Activated CD8-positive, alpha-beta memory T cell treated with anti-CD3 and anti-CD28 coated beads, Interleukin-2, amount 50 U/mL, for 1 hour (primary cell): Measurements from ENCODE around the gene ARID1B.

ENCODE experiments used
- DNase-seq: peaks from one replicate; pipeline ENCODE4 v3.0.0-alpha.2; 2020; ENCODE audit errors: extremely low read depth

ARID1B gene

GRCh38 chr6:156879186-156879585 lies 102.0 kb downstream of the ARID1B start:
- DNase-seq: no peak

GRCh38 chr6:156879591-156879990 lies 102.4 kb downstream of the ARID1B start:
- DNase-seq: no peak

- no peak for DNase-seq
These were observed 103.7 kb downstream of the ARID1B start for GRCh38 chr6:156880913-156881312.

- DNase-seq: no peak
These were observed 104.8 kb downstream of the ARID1B start for GRCh38 chr6:156881687-156882629.

GRCh38 chr6:156883497-156884252 lies 106.5 kb downstream of the ARID1B start:
- no peak for DNase-seq

GRCh38 chr6:156884306-156884705 lies 107.1 kb downstream of the ARID1B start:
- DNase-seq: no peak

- no peak for DNase-seq
These were observed 108.4 kb downstream of the ARID1B start for GRCh38 chr6:156885562-156885961.

GRCh38 chr6:156886409-156886808 lies 109.2 kb downstream of the ARID1B start:
- no peak for DNase-seq

GRCh38 chr6:156887623-156888269 lies 110.6 kb downstream of the ARID1B start:
- DNase-seq: no peak

GRCh38 chr6:156889469-156889868 lies 112.3 kb downstream of the ARID1B start:
- DNase-seq: no peak

GRCh38 chr6:156889986-156890385 lies 112.8 kb downstream of the ARID1B start:
- DNase-seq: no peak

GRCh38 chr6:156890627-156891314 lies 113.6 kb downstream of the ARID1B start:
- no peak for DNase-seq

GRCh38 chr6:156897907-156898531 lies 120.8 kb downstream of the ARID1B start:
- no peak for DNase-seq

- no peak for DNase-seq
These were observed 121.9 kb downstream of the ARID1B start for GRCh38 chr6:156899071-156899470.

GRCh38 chr6:156899532-156900135 lies 122.5 kb downstream of the ARID1B start:
- DNase-seq: no peak

GRCh38 chr6:156900292-156900691 lies 123.1 kb downstream of the ARID1B start:
- DNase-seq: no peak

GRCh38 chr6:156901309-156902019 lies 124.3 kb downstream of the ARID1B start:
- DNase-seq: no peak

GRCh38 chr6:156902782-156903181 lies 125.6 kb downstream of the ARID1B start:
- DNase-seq: no peak

- no peak for DNase-seq
These were observed 127.2 kb downstream of the ARID1B start for GRCh38 chr6:156904176-156904967.
